Colonic mucosa (tissue), 4 donors: Measurements from ENCODE around the gene NTM. TPM values are rescaled to one million over a fixed set of nuclear protein-coding genes. Genes with fewer than 3 reads are reported as not detected.

Source experiments
- DNase-seq: peaks from one replicate; pipeline ENCODE4 v3.0.0-alpha.2; 2020
- H3K27ac ChIP-seq: fragments of 200-600 bp; one replicate; pipeline ENCODE4 v1.8.0; 2021
- H3K27me3 ChIP-seq: fragments of 200-600 bp; one replicate; pipeline ENCODE4 v1.8.0; 2021
- H3K36me3 ChIP-seq: fragments of 200-600 bp; one replicate; pipeline ENCODE4 v1.8.0; 2021
- H3K4me1 ChIP-seq: fragments of 200-600 bp; one replicate; pipeline ENCODE4 v1.8.0; 2021; ENCODE audit warnings: mild to moderate bottlenecking
- H3K4me3 ChIP-seq: fragments of 200-600 bp; one replicate; pipeline ENCODE4 v1.8.0; 2021
- H3K9ac ChIP-seq, 2 donors: one replicate each; pipeline ENCODE4 v1.7.0; 2013; ENCODE audit warnings: control low read depth in 2 of 2, low read depth in 2 of 2, low read length in 2 of 2
- H3K9me3 ChIP-seq: fragments of 200-600 bp; one replicate; pipeline ENCODE4 v1.8.0; 2021
- intact Hi-C: fragments of 100-400 bp; cut with DNase I; formaldehyde crosslinking; loops from one replicate; pipeline ENCODE4 v1.14.1; 2022
- total RNA-seq, 2 donors: library from RNA; stranded (reverse); fragmentation: NEBNext Ultra II Directional in 1 of 2; extraction: Animal tissue kit (Norgen Biotek cat#: 25700) in 1 of 2; gene quantifications; one replicate each; pipeline ENCODE4 v1.2.1, GENCODE V29; 2021
- TF ChIP-seq, protein P1 (sequence below): fragments of 200-600 bp; IDR thresholded peaks from one replicate; pipeline ENCODE4 v1.8.0; 2022; ENCODE audit warnings: antibody characterized with exemption, mild to moderate bottlenecking
- donor health status: healthy.
- donor health status: DM: no; HTN: no; CAD: no.
- donor health status: DM: no; HTN: no; CAD: no.

The NTM gene
- total RNA-seq, 2 donors from 2014 or later, result 1.6 to 2.8 TPM

DNA sequence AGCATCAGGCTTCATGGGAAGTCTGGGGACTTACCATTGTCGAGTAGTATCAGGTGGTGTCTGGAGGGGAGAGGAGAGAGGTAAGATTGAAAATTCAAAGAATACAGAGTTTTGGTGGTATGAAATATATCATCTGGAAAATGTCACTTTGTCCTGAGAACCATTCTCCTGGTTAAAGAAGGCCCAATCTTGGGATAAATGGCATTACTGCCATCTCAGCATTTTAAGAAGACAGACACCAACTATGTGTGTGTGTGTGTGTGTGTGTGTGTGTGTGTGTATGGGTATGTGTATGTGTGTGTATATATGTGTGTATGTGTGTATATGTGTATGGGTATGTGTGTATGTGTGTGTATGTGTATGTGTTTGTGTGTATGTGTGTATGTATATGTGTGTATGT lies 673.3 kb downstream of the NTM start:
- TF ChIP-seq, protein P1, sequence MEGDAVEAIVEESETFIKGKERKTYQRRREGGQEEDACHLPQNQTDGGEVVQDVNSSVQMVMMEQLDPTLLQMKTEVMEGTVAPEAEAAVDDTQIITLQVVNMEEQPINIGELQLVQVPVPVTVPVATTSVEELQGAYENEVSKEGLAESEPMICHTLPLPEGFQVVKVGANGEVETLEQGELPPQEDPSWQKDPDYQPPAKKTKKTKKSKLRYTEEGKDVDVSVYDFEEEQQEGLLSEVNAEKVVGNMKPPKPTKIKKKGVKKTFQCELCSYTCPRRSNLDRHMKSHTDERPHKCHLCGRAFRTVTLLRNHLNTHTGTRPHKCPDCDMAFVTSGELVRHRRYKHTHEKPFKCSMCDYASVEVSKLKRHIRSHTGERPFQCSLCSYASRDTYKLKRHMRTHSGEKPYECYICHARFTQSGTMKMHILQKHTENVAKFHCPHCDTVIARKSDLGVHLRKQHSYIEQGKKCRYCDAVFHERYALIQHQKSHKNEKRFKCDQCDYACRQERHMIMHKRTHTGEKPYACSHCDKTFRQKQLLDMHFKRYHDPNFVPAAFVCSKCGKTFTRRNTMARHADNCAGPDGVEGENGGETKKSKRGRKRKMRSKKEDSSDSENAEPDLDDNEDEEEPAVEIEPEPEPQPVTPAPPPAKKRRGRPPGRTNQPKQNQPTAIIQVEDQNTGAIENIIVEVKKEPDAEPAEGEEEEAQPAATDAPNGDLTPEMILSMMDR, result no peak
- Histone ChIP-seq H3K9ac (no peak overlapping the region), H3K4me1 (no peaks in the 10 kb centered on the region), H3K27me3 (no peaks in the 10 kb centered on the region), H3K36me3 (no peaks in the 10 kb centered on the region), H3K4me3 (no peak overlapping the region), H3K27ac (no peak overlapping the region), H3K9me3 (no peaks in the 10 kb centered on the region)
- DNase-seq, result no peak
- intact Hi-C loops, result no loop called here

DNA sequence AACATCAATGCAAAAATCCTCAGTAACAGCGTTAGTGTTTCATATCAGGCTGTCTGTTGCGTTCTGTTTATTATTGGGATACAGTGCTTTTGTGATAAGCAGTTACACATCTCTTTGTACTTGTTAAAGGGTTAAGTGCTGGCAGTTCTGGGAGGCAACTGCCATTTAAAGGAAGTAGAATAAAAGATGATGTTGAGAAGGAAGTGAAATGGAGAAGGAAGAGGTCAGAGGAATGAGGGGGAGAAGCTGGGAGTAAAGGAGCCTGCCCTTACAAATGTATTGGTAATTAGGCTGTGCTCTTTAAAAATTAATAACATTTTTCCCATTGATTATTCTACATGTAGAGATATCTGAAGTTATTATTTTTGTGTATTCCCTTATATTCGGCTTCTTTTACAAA lies 674.7 kb downstream of the NTM start:
- Histone ChIP-seq H3K9me3 (no peaks in the 10 kb centered on the region), H3K9ac (no peak overlapping the region), H3K4me1 (no peaks in the 10 kb centered on the region), H3K27ac (no peak overlapping the region), H3K27me3 (no peaks in the 10 kb centered on the region), H3K4me3 (no peak overlapping the region), H3K36me3 (no peaks in the 10 kb centered on the region)
- DNase-seq, result no peak
- TF ChIP-seq, protein P1, result no peak
- intact Hi-C loops, result no loop called here

DNA sequence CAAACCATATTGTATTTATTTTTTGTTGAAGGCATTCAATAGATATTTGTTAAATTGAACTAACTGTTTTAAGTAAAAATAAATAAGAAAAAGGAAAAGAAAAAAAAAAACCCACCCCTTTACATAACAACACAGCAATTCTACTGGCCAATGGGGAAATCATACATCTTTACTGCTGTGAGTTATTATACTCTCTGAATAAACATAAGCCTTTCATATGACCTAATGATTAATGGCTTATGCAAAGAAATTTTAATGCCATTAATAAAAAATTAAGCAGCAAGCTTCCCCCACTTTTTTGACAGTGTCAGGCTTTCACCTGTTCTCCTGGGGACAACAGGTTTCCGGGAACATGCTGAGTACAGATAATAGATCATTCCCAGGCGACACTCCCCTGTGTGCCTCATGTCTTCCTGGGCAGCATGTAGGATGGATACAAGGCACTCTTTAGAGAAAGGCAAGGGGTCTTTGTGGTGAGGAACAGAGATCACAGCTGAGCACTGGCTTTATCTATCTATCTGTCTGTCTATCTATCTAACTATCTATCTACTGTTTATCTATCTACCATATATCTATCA lies 676.0 kb downstream of the NTM start:
- no peak overlapping the region for H3K4me3 ChIP-seq
- H3K9ac ChIP-seq, result no peak overlapping the region
- DNase-seq, result no peak
- H3K27ac ChIP-seq, result no peak overlapping the region
- H3K4me1 ChIP-seq, result no peaks in the 10 kb centered on the region
- H3K9me3 ChIP-seq, result no peaks in the 10 kb centered on the region
- no peaks in the 10 kb centered on the region for H3K36me3 ChIP-seq
- intact Hi-C loops, result no loop called here
- TF ChIP-seq, protein P1, result no peak
- no peaks in the 10 kb centered on the region for H3K27me3 ChIP-seq

DNA sequence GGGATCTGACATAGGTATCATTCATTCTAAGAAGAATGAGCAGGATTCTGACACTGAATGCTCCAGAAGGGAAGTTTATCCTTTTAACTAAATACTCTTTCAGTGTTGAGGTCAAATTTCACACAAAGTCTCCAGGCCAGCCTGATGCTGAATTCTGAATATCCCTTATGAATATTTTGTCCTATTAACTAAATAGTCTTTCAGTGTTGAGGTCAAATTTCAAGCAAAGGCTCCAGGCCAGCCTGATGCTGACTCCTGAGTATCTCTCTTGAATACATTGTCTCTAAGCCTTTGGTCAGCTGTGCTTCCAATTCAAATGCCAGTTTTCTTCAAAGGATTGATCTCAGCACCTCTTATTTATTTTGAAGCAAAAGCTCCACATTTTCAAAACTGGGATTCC lies 676.8 kb downstream of the NTM start:
- H3K9me3 ChIP-seq, result no peaks in the 10 kb centered on the region
- H3K27ac ChIP-seq, result no peak overlapping the region
- H3K36me3 ChIP-seq, result no peaks in the 10 kb centered on the region
- DNase-seq, result no peak
- TF ChIP-seq, protein P1, result no peak
- intact Hi-C loops, result no loop called here
- H3K4me3 ChIP-seq, result no peak overlapping the region
- H3K4me1 ChIP-seq, result no peaks in the 10 kb centered on the region
- H3K9ac ChIP-seq, result no peak overlapping the region
- H3K27me3 ChIP-seq, result no peaks in the 10 kb centered on the region

DNA sequence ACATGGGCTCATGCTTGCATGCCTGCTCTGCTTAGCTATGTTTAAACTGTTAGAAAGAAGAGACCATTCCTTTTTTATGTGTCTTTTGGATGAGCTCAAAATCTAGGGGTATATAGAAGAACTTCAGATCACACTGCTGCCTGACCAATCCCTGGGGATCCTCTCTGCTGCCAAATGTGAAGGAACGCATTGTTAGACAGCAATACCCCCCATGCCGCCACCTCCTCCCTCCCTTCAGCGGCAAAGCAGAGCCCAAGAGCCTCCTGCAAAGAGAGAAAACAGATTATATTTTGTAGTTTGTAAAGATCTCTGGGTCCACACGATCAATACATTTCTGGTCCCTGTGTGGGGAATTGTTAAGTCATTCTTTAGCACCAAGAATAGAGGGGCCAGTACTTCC lies 677.6 kb downstream of the NTM start:
- no peak overlapping the region for H3K27ac ChIP-seq
- H3K9me3 ChIP-seq, result no peaks in the 10 kb centered on the region
- H3K9ac ChIP-seq, result no peak overlapping the region
- H3K36me3 ChIP-seq, result no peaks in the 10 kb centered on the region
- intact Hi-C loops, result no loop called here
- TF ChIP-seq, protein P1, result no peak
- no peak for DNase-seq
- no peaks in the 10 kb centered on the region for H3K27me3 ChIP-seq
- H3K4me1 ChIP-seq, result no peaks in the 10 kb centered on the region
- no peak overlapping the region for H3K4me3 ChIP-seq

DNA sequence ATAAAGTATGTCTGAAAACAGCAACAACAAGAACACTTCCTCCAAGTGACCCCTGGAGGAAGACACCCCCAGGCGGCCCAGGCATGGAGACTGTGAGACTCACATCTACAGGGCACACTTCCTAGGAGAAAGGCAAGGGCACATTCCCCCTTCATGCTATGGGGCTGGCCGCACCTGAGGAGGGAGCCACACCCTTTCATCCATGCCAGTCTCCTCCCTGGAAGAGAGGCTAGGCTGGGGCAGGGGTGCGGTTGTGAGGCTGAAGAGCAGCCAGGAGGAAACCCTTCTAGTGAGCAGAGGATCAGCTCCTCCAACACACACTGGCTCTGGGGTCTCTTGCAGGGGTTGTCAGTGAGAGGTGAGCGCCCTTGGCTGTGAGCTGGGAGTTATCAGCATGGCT lies 678.8 kb downstream of the NTM start:
- H3K4me3 ChIP-seq, result no peak overlapping the region
- H3K36me3 ChIP-seq, result no peaks in the 10 kb centered on the region
- H3K27ac ChIP-seq, result no peak overlapping the region
- intact Hi-C loops, result no loop called here
- no peaks in the 10 kb centered on the region for H3K27me3 ChIP-seq
- H3K9ac ChIP-seq, result no peak overlapping the region
- no peak for DNase-seq
- no peaks in the 10 kb centered on the region for H3K9me3 ChIP-seq
- H3K4me1 ChIP-seq, result no peaks in the 10 kb centered on the region
- TF ChIP-seq, protein P1, result no peak
